HuH-7 (cell line): ENCODE data around the gene FGF7.
A peak's percentile ranks its signal among the peaks of the same experiment; 100 is the strongest.
"Not testable (repeated sequence)": the region's sequence is repeated elsewhere in the genome, so short reads cannot be mapped to it uniquely, and the experiment has no call there.

Source experiments
- DNase-seq: peaks from one replicate; pipeline ENCODE4 v3.0.0; 2011; ENCODE audit warnings: low spot score

The FGF7 gene

GRCh38 chr15:49439678-49440395 is 16.8 kb downstream of the FGF7 start:
- no peak for DNase-seq

- DNase-seq, result no peak
Observed at GRCh38 chr15:49441356-49441755, 18.3 kb downstream of the FGF7 start.

GRCh38 chr15:49441816-49442215 is 18.8 kb downstream of the FGF7 start:
- DNase-seq, result no peak

- no peak for DNase-seq
Observed at GRCh38 chr15:49452595-49452994, 29.6 kb downstream of the FGF7 start.

GRCh38 chr15:49456166-49456565 is 33.1 kb downstream of the FGF7 start:
- DNase-seq, result no peak

- no peak for DNase-seq
Observed at GRCh38 chr15:49458145-49458544, 35.1 kb downstream of the FGF7 start.

- DNase-seq, result no peak
Observed at GRCh38 chr15:49460411-49460941, 37.4 kb downstream of the FGF7 start.

- no peak for DNase-seq
Observed at GRCh38 chr15:49462232-49462844, 39.3 kb downstream of the FGF7 start.

GRCh38 chr15:49464522-49464921 is 41.5 kb downstream of the FGF7 start:
- no peak for DNase-seq

- no peak for DNase-seq
Observed at GRCh38 chr15:49466119-49466518, 43.1 kb downstream of the FGF7 start.

GRCh38 chr15:49467746-49468480 is 44.9 kb downstream of the FGF7 start:
- DNase-seq, result no peak

- peak; percentile 3 for DNase-seq
Observed at GRCh38 chr15:49468481-49468839, 45.4 kb downstream of the FGF7 start.

- DNase-seq, result not testable (repeated sequence)
Observed at GRCh38 chr15:49471248-49471647, 48.2 kb downstream of the FGF7 start.

GRCh38 chr15:49471733-49472132 is 48.7 kb downstream of the FGF7 start:
- no peak for DNase-seq

- DNase-seq, result no peak
Observed at GRCh38 chr15:49472338-49472737, 49.3 kb downstream of the FGF7 start.

- DNase-seq, result no peak
Observed at GRCh38 chr15:49473031-49473430, 50.0 kb downstream of the FGF7 start.

GRCh38 chr15:49478021-49478420 is 55.0 kb downstream of the FGF7 start:
- not testable (repeated sequence) for DNase-seq

- not testable (repeated sequence) for DNase-seq
Observed at GRCh38 chr15:49478982-49479381, 55.9 kb downstream of the FGF7 start.

GRCh38 chr15:49485401-49485800 is 62.4 kb downstream of the FGF7 start:
- DNase-seq, result not testable (repeated sequence)

GRCh38 chr15:49490966-49491365 is 67.9 kb downstream of the FGF7 start:
- DNase-seq, result no peak

GRCh38 chr15:49492151-49492550 is 69.1 kb downstream of the FGF7 start:
- DNase-seq, result no peak

GRCh38 chr15:49492830-49493229 is 69.8 kb downstream of the FGF7 start:
- no peak for DNase-seq

- DNase-seq, result no peak
Observed at GRCh38 chr15:49494842-49495241, 71.8 kb downstream of the FGF7 start.
